ENCODE results near the gene DLGAP5.

Gene DLGAP5

GRCh38 chr14:55153951-55154350 lies 37.4 kb downstream of the DLGAP5 start:
- CTCF ChIA-PET, result no interaction called here
- Mint-ChIP-seq H3K36me3 (peaks cover 68% of the 10 kb centered on the region), H3K27ac (no peak overlapping the region), H3K9me3 (no peaks in the 10 kb centered on the region), H3K4me1 (peaks cover 2% of the 10 kb centered on the region), H3K4me3 (no peak overlapping the region), H3K27me3 (no peaks in the 10 kb centered on the region)
- DNase-seq, result no peak

- Mint-ChIP-seq H3K4me3 (no peak overlapping the region), H3K27me3 (no peaks in the 10 kb centered on the region), H3K36me3 (peaks cover 68% of the 10 kb centered on the region), H3K4me1 (no peaks in the 10 kb centered on the region), H3K27ac (no peak overlapping the region), H3K9me3 (no peaks in the 10 kb centered on the region)
- no peak for DNase-seq
- CTCF ChIA-PET, result interaction anchor here (0.9 to 1.4 kb wide), 4 partner anchors 20 to 101 kb away, joined by 3 to 5 read pairs (median 3); partner anchors contain the start of gene MAPK1IP1L
Observed at GRCh38 chr14:55152052-55152753, 39.2 kb downstream of the DLGAP5 start.

GRCh38 chr14:55151601-55152000 lies 39.8 kb downstream of the DLGAP5 start:
- Mint-ChIP-seq H3K36me3 (peaks cover 68% of the 10 kb centered on the region), H3K27ac (peak overlapping the region; percentile 33), H3K4me3 (no peak overlapping the region), H3K27me3 (no peaks in the 10 kb centered on the region), H3K4me1 (peaks cover 6% of the 10 kb centered on the region), H3K9me3 (no peaks in the 10 kb centered on the region)
- CTCF ChIA-PET, result interaction anchor here (1.0 kb wide), 1 partner anchor 101 kb away, joined by 3 read pairs; the partner anchor contains the start of gene MAPK1IP1L
- no peak for DNase-seq

- H3K4me1 Mint-ChIP-seq, result peaks cover 40% of the 10 kb centered on the region
- H3K4me3 Mint-ChIP-seq, result no peak overlapping the region
- no peak overlapping the region for H3K27ac Mint-ChIP-seq
- DNase-seq, result no peak
- peaks cover 72% of the 10 kb centered on the region for H3K36me3 Mint-ChIP-seq
- no peaks in the 10 kb centered on the region for H3K27me3 Mint-ChIP-seq
- H3K9me3 Mint-ChIP-seq, result no peaks in the 10 kb centered on the region
- CTCF ChIA-PET, result interaction anchor here (0.8 to 3.7 kb wide), 3 partner anchors 57 to 288 kb away, joined by 3 to 14 read pairs (median 3); partner anchors contain the start of gene MAPK1IP1L
Observed at GRCh38 chr14:55146425-55146824, 45.0 kb downstream of the DLGAP5 start.

- no peaks in the 10 kb centered on the region for H3K27me3 Mint-ChIP-seq
- DNase-seq, result no peak
- H3K9me3 Mint-ChIP-seq, result no peaks in the 10 kb centered on the region
- peaks cover 81% of the 10 kb centered on the region for H3K36me3 Mint-ChIP-seq
- H3K4me1 Mint-ChIP-seq, result peaks cover 40% of the 10 kb centered on the region
- H3K27ac Mint-ChIP-seq, result no peak overlapping the region
- CTCF ChIA-PET, result interaction anchor here (1.2 kb wide), 1 partner anchor 18 kb away, joined by 3 read pairs; no protein-coding TSS in a partner anchor
- no peak overlapping the region for H3K4me3 Mint-ChIP-seq
Observed at GRCh38 chr14:55142466-55142865, 48.9 kb downstream of the DLGAP5 start.

- H3K27ac Mint-ChIP-seq, result no peak overlapping the region
- no peaks in the 10 kb centered on the region for H3K27me3 Mint-ChIP-seq
- H3K4me1 Mint-ChIP-seq, result peaks cover 37% of the 10 kb centered on the region
- no peak overlapping the region for H3K4me3 Mint-ChIP-seq
- CTCF ChIA-PET, result interaction anchor here (1.2 kb wide), 1 partner anchor 19 kb away, joined by 3 read pairs; no protein-coding TSS in a partner anchor
- H3K36me3 Mint-ChIP-seq, result peaks cover 81% of the 10 kb centered on the region
- no peaks in the 10 kb centered on the region for H3K9me3 Mint-ChIP-seq
- DNase-seq, result no peak
Observed at GRCh38 chr14:55141825-55142224, 49.6 kb downstream of the DLGAP5 start.

GRCh38 chr14:55139696-55140509 lies 51.5 kb downstream of the DLGAP5 start:
- H3K27ac Mint-ChIP-seq, result no peak overlapping the region
- CTCF ChIA-PET, result no interaction called here
- peaks cover 22% of the 10 kb centered on the region for H3K4me1 Mint-ChIP-seq
- no peaks in the 10 kb centered on the region for H3K9me3 Mint-ChIP-seq
- peaks cover 70% of the 10 kb centered on the region for H3K36me3 Mint-ChIP-seq
- no peaks in the 10 kb centered on the region for H3K27me3 Mint-ChIP-seq
- H3K4me3 Mint-ChIP-seq, result no peak overlapping the region
- no peak for DNase-seq

- no peak overlapping the region for H3K27ac Mint-ChIP-seq
- no peaks in the 10 kb centered on the region for H3K9me3 Mint-ChIP-seq
- H3K4me1 Mint-ChIP-seq, result peaks cover 17% of the 10 kb centered on the region
- H3K4me3 Mint-ChIP-seq, result no peak overlapping the region
- H3K27me3 Mint-ChIP-seq, result no peaks in the 10 kb centered on the region
- H3K36me3 Mint-ChIP-seq, result peaks cover 69% of the 10 kb centered on the region
- no peak for DNase-seq
- CTCF ChIA-PET, result no interaction called here
Observed at GRCh38 chr14:55139141-55139540, 52.2 kb downstream of the DLGAP5 start.

- CTCF ChIA-PET, result interaction anchor here (1.2 kb wide), 1 partner anchor 23 kb away, joined by 4 read pairs; no protein-coding TSS in a partner anchor
- no peak overlapping the region for H3K27ac Mint-ChIP-seq
- no peak for DNase-seq
- H3K9me3 Mint-ChIP-seq, result no peaks in the 10 kb centered on the region
- H3K4me1 Mint-ChIP-seq, result peaks cover 6% of the 10 kb centered on the region
- peaks cover 67% of the 10 kb centered on the region for H3K36me3 Mint-ChIP-seq
- no peak overlapping the region for H3K4me3 Mint-ChIP-seq
- no peaks in the 10 kb centered on the region for H3K27me3 Mint-ChIP-seq
Observed at GRCh38 chr14:55138091-55138490, 53.3 kb downstream of the DLGAP5 start.

- Mint-ChIP-seq H3K27me3 (no peaks in the 10 kb centered on the region), H3K36me3 (peaks cover 62% of the 10 kb centered on the region), H3K27ac (no peak overlapping the region), H3K4me1 (peaks cover 5% of the 10 kb centered on the region), H3K9me3 (no peaks in the 10 kb centered on the region), H3K4me3 (no peak overlapping the region)
- DNase-seq, result no peak
- CTCF ChIA-PET, result interaction anchor here (1.2 kb wide), 1 partner anchor 24 kb away, joined by 4 read pairs; no protein-coding TSS in a partner anchor
Observed at GRCh38 chr14:55136885-55137786, 54.2 kb downstream of the DLGAP5 start.

GRCh38 chr14:55136241-55136640 lies 55.1 kb downstream of the DLGAP5 start:
- CTCF ChIA-PET, result no interaction called here
- H3K27me3 Mint-ChIP-seq, result peaks cover 6% of the 10 kb centered on the region
- H3K27ac Mint-ChIP-seq, result no peak overlapping the region
- H3K9me3 Mint-ChIP-seq, result no peaks in the 10 kb centered on the region
- H3K4me3 Mint-ChIP-seq, result no peak overlapping the region
- H3K36me3 Mint-ChIP-seq, result peaks cover 61% of the 10 kb centered on the region
- no peak for DNase-seq
- peaks cover 10% of the 10 kb centered on the region for H3K4me1 Mint-ChIP-seq

- H3K4me1 Mint-ChIP-seq, result peaks cover 27% of the 10 kb centered on the region
- no peak overlapping the region for H3K4me3 Mint-ChIP-seq
- H3K9me3 Mint-ChIP-seq, result no peaks in the 10 kb centered on the region
- peaks cover 36% of the 10 kb centered on the region for H3K36me3 Mint-ChIP-seq
- no peak overlapping the region for H3K27ac Mint-ChIP-seq
- no peak for DNase-seq
- H3K27me3 Mint-ChIP-seq, result peaks cover 24% of the 10 kb centered on the region
- CTCF ChIA-PET, result interaction anchor here (1.4 to 1.6 kb wide), 2 partner anchors 27 to 82 kb away, joined by 4 to 5 read pairs; partner anchors contain the start of gene MAPK1IP1L
Observed at GRCh38 chr14:55133416-55133815, 58.0 kb downstream of the DLGAP5 start.

- Mint-ChIP-seq H3K36me3 (peaks cover 25% of the 10 kb centered on the region), H3K27ac (no peak overlapping the region), H3K4me3 (peak overlapping the region; percentile 4), H3K9me3 (no peaks in the 10 kb centered on the region), H3K4me1 (peaks cover 31% of the 10 kb centered on the region), H3K27me3 (peaks cover 39% of the 10 kb centered on the region)
- no peak for DNase-seq
- CTCF ChIA-PET, result interaction anchor here (0.7 to 1.4 kb wide), 4 partner anchors 21 to 80 kb away, joined by 3 to 5 read pairs (median 4); partner anchors contain the start of gene MAPK1IP1L
Observed at GRCh38 chr14:55131370-55132137, 59.8 kb downstream of the DLGAP5 start.
